H9 (cell line): ENCODE data around the gene BCL2L2. TPM values are rescaled to one million over a fixed set of nuclear protein-coding genes. Genes with fewer than 3 reads are reported as not detected.
A peak's percentile ranks its signal among the peaks of the same experiment; 100 is the strongest.
"Not testable (repeated sequence)": the region's sequence is repeated elsewhere in the genome, so short reads cannot be mapped to it uniquely, and the experiment has no call there.

Experiments
- DNase-seq: peaks from one replicate; pipeline ENCODE4 v3.0.0-alpha.2; 2017
- H2AFZ ChIP-seq: one replicate; pipeline ENCODE4 v1.6.1; 2013; ENCODE audit warnings: mild to moderate bottlenecking, low read length, control low read depth, moderate library complexity
- H2AK5ac ChIP-seq: 2 replicates; pipeline ENCODE4 v1.6.1; 2013; ENCODE audit warnings: low read length, control low read depth, mixed read lengths; ENCODE audit not compliant: insufficient read length
- H2BK120ac ChIP-seq: one replicate; pipeline ENCODE4 v1.6.1; 2013; ENCODE audit warnings: low read depth, mild to moderate bottlenecking, low read length, control low read depth, inconsistent platforms; ENCODE audit not compliant: poor library complexity, severe bottlenecking
- H2BK12ac ChIP-seq: 2 replicates; pipeline ENCODE4 v1.6.1; 2013; ENCODE audit warnings: low read length, control low read depth, mixed read lengths, low read depth; ENCODE audit not compliant: insufficient read length
- H2BK15ac ChIP-seq: 2 replicates; pipeline ENCODE4 v1.6.1; 2013; ENCODE audit warnings: low read depth, low read length, control low read depth
- H2BK20ac ChIP-seq: one replicate; pipeline ENCODE4 v1.6.1; 2013; ENCODE audit warnings: low read depth, mild to moderate bottlenecking, low read length, control low read depth, inconsistent platforms; ENCODE audit not compliant: poor library complexity, severe bottlenecking
- H2BK5ac ChIP-seq: 2 replicates; pipeline ENCODE4 v1.6.1; 2013; ENCODE audit warnings: low read length, control low read depth, mixed read lengths; ENCODE audit not compliant: insufficient read length
- H3K14ac ChIP-seq: 2 replicates; pipeline ENCODE4 v1.6.1; 2013; ENCODE audit warnings: low read length, control low read depth; ENCODE audit not compliant: insufficient read depth
- H3K18ac ChIP-seq: 2 replicates; pipeline ENCODE4 v1.6.1; 2013; ENCODE audit warnings: low read depth, mild to moderate bottlenecking, mixed read lengths, low read length, control low read depth; ENCODE audit not compliant: insufficient read length
- H3K23ac ChIP-seq: 2 replicates; pipeline ENCODE4 v1.6.1; 2013; ENCODE audit warnings: low read length, control low read depth, mixed read lengths, low read depth; ENCODE audit not compliant: insufficient read length
- H3K23me2 ChIP-seq: 2 replicates; pipeline ENCODE4 v1.6.1; 2013; ENCODE audit warnings: low read depth, mild to moderate bottlenecking, mixed read lengths, low read length, control low read depth; ENCODE audit not compliant: insufficient read length, poor library complexity, severe bottlenecking
- H3K27ac ChIP-seq: 2 replicates; pipeline ENCODE4 v1.5.1; 2013; ENCODE audit warnings: low read length, control low read depth, mixed read lengths, low read depth; ENCODE audit not compliant: insufficient read length
- H3K27me3 ChIP-seq: 2 replicates; pipeline ENCODE4 v1.6.1; 2013; ENCODE audit warnings: low read length, control low read depth, inconsistent platforms; ENCODE audit not compliant: insufficient read depth
- H3K4ac ChIP-seq: 2 replicates; pipeline ENCODE4 v1.6.1; 2013; ENCODE audit warnings: low read depth, mild to moderate bottlenecking, control low read depth, inconsistent platforms, low read length, moderate library complexity
- H3K4me1 ChIP-seq: 2 replicates; pipeline ENCODE4 v1.6.1; 2013; ENCODE audit warnings: low read length, control low read depth, inconsistent platforms; ENCODE audit not compliant: insufficient read depth
- H3K4me2 ChIP-seq: 2 replicates; pipeline ENCODE4 v1.6.1; 2013; ENCODE audit warnings: low read length, control low read depth, mixed read lengths; ENCODE audit not compliant: insufficient read length, insufficient read depth
- H3K56ac ChIP-seq: 2 replicates; pipeline ENCODE4 v1.6.1; 2013; ENCODE audit warnings: low read depth, mild to moderate bottlenecking, mixed read lengths, low read length, control low read depth; ENCODE audit not compliant: insufficient read length
- H3K79me1 ChIP-seq: 2 replicates; pipeline ENCODE4 v1.6.1; 2013; ENCODE audit warnings: low read depth, mild to moderate bottlenecking, moderate library complexity, low read length, control low read depth, inconsistent platforms; ENCODE audit not compliant: insufficient read depth, poor library complexity, severe bottlenecking
- H3K79me2 ChIP-seq: 2 replicates; pipeline ENCODE4 v1.6.1; 2013; ENCODE audit warnings: low read length, control low read depth, inconsistent platforms; ENCODE audit not compliant: insufficient read depth
- H3K9ac ChIP-seq: 2 replicates; pipeline ENCODE4 v1.6.1; 2013; ENCODE audit warnings: low read length, control low read depth, mixed read lengths; ENCODE audit not compliant: insufficient read length; ENCODE audit errors: extremely low read depth
- H3K9me3 ChIP-seq: one replicate; pipeline ENCODE4 v1.6.1; 2013; ENCODE audit warnings: low read depth, low read length, inconsistent platforms; ENCODE audit not compliant: control insufficient read depth
- H3T11ph ChIP-seq: one replicate; pipeline ENCODE4 v1.6.1; 2013; ENCODE audit warnings: mild to moderate bottlenecking, low read length, control low read depth, inconsistent platforms
- H4K20me1 ChIP-seq: one replicate; pipeline ENCODE4 v1.6.1; 2013; ENCODE audit not compliant: control insufficient read depth, insufficient read length, insufficient read depth
- H4K5ac ChIP-seq: 2 replicates; pipeline ENCODE4 v1.6.1; 2013; ENCODE audit warnings: low read depth, mild to moderate bottlenecking, mixed read lengths, low read length, control low read depth; ENCODE audit not compliant: insufficient read length
- H4K8ac ChIP-seq: replicated peaks from 2 replicates; pipeline ENCODE4 v1.6.1; 2013; ENCODE audit warnings: low read length, control low read depth, mixed read lengths, low read depth; ENCODE audit not compliant: insufficient read length
- H4K91ac ChIP-seq: 2 replicates; pipeline ENCODE4 v1.6.1; 2013; ENCODE audit warnings: low read depth, mild to moderate bottlenecking, moderate library complexity, mixed read lengths, low read length, control low read depth; ENCODE audit not compliant: insufficient read length
- H3K27ac Mint-ChIP-seq, 3 experiments: 2 replicates in 2 of 3; 3 replicates in 1 of 3; pipeline ENCODE4 v1.8.0; 2020 to 2021; ENCODE audit warnings: mixed read lengths in 3 of 3, mild to moderate bottlenecking in 1 of 3, moderate library complexity in 1 of 3
- H3K27me3 Mint-ChIP-seq: 2 replicates; pipeline ENCODE4 v1.8.0; 2021; ENCODE audit warnings: low read depth, mild to moderate bottlenecking, moderate library complexity, mixed read lengths
- H3K36me3 Mint-ChIP-seq, 3 experiments: 2 replicates in 2 of 3; 3 replicates in 1 of 3; pipeline ENCODE4 v1.8.0; 2020 to 2021; ENCODE audit warnings: low read depth in 3 of 3, mixed read lengths in 3 of 3; ENCODE audit not compliant: insufficient read depth in 1 of 3
- H3K4me1 Mint-ChIP-seq, 2 experiments: 2 replicates each; pipeline ENCODE4 v1.8.0; 2020; ENCODE audit warnings: mixed read lengths in 2 of 2
- H3K4me3 Mint-ChIP-seq, 2 experiments: 2 replicates in 1 of 2; 3 replicates in 1 of 2; pipeline ENCODE4 v1.8.0; 2020 to 2021; ENCODE audit warnings: mild to moderate bottlenecking in 2 of 2, mixed read lengths in 2 of 2, moderate library complexity in 1 of 2
- H3K9me3 Mint-ChIP-seq, 2 experiments: 2 replicates in 1 of 2; 3 replicates in 1 of 2; pipeline ENCODE4 v1.8.0; 2020; ENCODE audit warnings: mild to moderate bottlenecking in 2 of 2, mixed read lengths in 2 of 2, moderate library complexity in 1 of 2
- WGBS: extraction: QIAGEN DNeasy Blood & Tissue Kit; methylation state at CpG from one replicate; pipeline ENCODE4 v1.1.7; 2013; ENCODE audit warnings: missing lambda C conversion rate, low lambda C conversion rate, mixed read lengths; ENCODE audit not compliant: insufficient read length; ENCODE audit errors: extremely low coverage; 5-methylcytosine and 5-hydroxymethylcytosine counted together
- total RNA-seq: library from RNA; stranded (reverse); gene quantifications from 2 replicates; pipeline ENCODE4 v1.2.1, GENCODE V29; 2021
- TF ChIP-seq, protein P1 (sequence below): fragments of 200-600 bp; sonication (generic); conservative IDR thresholded peaks from 3 replicates; pipeline ENCODE4 v1.8.0; 2021; ENCODE audit warnings: antibody characterized with exemption, mild to moderate bottlenecking

BCL2L2 gene
- total RNA-seq, 1 experiment from 2014 or later: 8.4 TPM

DNA sequence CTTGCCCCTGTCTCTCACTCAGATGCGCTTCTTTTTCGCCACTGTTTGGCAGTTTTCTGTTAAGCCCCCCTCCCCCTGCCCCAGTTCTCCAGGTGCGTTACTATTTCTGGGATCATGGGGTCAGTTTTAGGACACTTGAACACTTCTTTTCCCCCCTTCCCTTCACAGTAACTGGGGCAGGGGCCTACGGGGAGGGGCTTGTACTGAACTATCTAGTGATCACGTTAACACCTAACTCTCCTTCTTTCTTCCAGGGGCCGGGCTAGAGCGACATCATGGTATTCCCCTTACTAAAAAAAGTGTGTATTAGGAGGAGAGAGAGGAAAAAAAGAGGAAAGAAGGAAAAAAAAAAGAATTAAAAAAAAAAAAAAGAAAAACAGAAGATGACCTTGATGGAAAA, 18.4 kb downstream of the BCL2L2 start:
- Histone ChIP-seq H2BK20ac (no peak overlapping the region), H3K4me2 (no peak overlapping the region), H2BK120ac (no peak overlapping the region), H4K8ac (no peak overlapping the region), H4K5ac (no peak overlapping the region), H3K4me1 (peaks cover 3% of the 10 kb centered on the region; the same call in 1 of the 2 replicates), H3K56ac (no peak overlapping the region), H3K14ac (no peak overlapping the region), H3K79me1 (peaks cover 4% of the 10 kb centered on the region), H3K27ac (no peak overlapping the region), H3K27me3 (no peaks in the 10 kb centered on the region), H3K23me2 (peaks cover 13% of the 10 kb centered on the region), H2BK15ac (no peak overlapping the region), H4K20me1 (no peaks in the 10 kb centered on the region), H2BK12ac (no peak overlapping the region), H2AK5ac (no peak overlapping the region), H3K9me3 (no peaks in the 10 kb centered on the region), H3K18ac (no peak overlapping the region), H3K79me2 (peaks cover 10% of the 10 kb centered on the region; the same call in 1 of the 2 replicates), H4K91ac (no peak overlapping the region), H3K4ac (no peak overlapping the region), H3T11ph (no peak overlapping the region), H2AFZ (no peak overlapping the region), H2BK5ac (no peak overlapping the region), H3K23ac (no peak overlapping the region), H3K9ac (no peak overlapping the region)
- Mint-ChIP-seq H3K4me3 (no peak overlapping the region), H3K9me3 (no peaks in the 10 kb centered on the region; a peak in 1 of 5 replicates), H3K27me3 (no peaks in the 10 kb centered on the region; the same call in 1 of the 2 replicates), H3K27ac (peak overlapping the region in 1 of 3 experiments; percentile 48; a peak in 2 of 7 replicates), H3K36me3 (peaks cover 29 to 46% (median 42%) of the 10 kb centered on the region in 3 experiments), H3K4me1 (peaks cover 17 to 23% of the 10 kb centered on the region in 2 experiments)
- TF ChIP-seq, protein P1, sequence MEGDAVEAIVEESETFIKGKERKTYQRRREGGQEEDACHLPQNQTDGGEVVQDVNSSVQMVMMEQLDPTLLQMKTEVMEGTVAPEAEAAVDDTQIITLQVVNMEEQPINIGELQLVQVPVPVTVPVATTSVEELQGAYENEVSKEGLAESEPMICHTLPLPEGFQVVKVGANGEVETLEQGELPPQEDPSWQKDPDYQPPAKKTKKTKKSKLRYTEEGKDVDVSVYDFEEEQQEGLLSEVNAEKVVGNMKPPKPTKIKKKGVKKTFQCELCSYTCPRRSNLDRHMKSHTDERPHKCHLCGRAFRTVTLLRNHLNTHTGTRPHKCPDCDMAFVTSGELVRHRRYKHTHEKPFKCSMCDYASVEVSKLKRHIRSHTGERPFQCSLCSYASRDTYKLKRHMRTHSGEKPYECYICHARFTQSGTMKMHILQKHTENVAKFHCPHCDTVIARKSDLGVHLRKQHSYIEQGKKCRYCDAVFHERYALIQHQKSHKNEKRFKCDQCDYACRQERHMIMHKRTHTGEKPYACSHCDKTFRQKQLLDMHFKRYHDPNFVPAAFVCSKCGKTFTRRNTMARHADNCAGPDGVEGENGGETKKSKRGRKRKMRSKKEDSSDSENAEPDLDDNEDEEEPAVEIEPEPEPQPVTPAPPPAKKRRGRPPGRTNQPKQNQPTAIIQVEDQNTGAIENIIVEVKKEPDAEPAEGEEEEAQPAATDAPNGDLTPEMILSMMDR: no peak
- no CpG with 5 or more reads among the region's 7 CpGs for WGBS
- DNase-seq: no peak

DNA sequence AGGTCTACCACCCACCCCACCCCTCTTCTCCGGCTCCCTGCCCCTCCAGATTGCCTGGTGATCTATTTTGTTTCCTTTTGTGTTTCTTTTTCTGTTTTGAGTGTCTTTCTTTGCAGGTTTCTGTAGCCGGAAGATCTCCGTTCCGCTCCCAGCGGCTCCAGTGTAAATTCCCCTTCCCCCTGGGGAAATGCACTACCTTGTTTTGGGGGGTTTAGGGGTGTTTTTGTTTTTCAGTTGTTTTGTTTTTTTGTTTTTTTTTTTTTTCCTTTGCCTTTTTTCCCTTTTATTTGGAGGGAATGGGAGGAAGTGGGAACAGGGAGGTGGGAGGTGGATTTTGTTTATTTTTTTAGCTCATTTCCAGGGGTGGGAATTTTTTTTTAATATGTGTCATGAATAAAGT, 19.1 kb downstream of the BCL2L2 start:
- not testable (repeated sequence) for H2BK120ac ChIP-seq, H3K27me3 ChIP-seq, H4K20me1 ChIP-seq, H2BK5ac ChIP-seq, DNase-seq, H3K23me2 ChIP-seq, H3K14ac ChIP-seq, H2AK5ac ChIP-seq, H4K8ac ChIP-seq, H4K5ac ChIP-seq, H3K9me3 ChIP-seq, H3K4ac ChIP-seq, H3K27me3 Mint-ChIP-seq, H3K23ac ChIP-seq, H4K91ac ChIP-seq, H3K4me1 ChIP-seq, H2BK12ac ChIP-seq, H2BK20ac ChIP-seq, H2AFZ ChIP-seq, H3K4me3 Mint-ChIP-seq, H3K18ac ChIP-seq, H2BK15ac ChIP-seq, H3K9ac ChIP-seq, H3K27ac ChIP-seq, H3K56ac ChIP-seq, H3K79me1 ChIP-seq, H3T11ph ChIP-seq, H3K4me2 ChIP-seq, H3K9me3 Mint-ChIP-seq
- Mint-ChIP-seq H3K36me3 (peaks cover 29 to 45% (median 41%) of the 10 kb centered on the region in 3 experiments), H3K4me1 (peaks cover 9 to 15% of the 10 kb centered on the region in 2 experiments), H3K27ac (peak overlapping the region in 1 of 3 experiments; percentile 79; a peak in 2 of 7 replicates)
- H3K79me2 ChIP-seq: peaks cover 10% of the 10 kb centered on the region; the same call in 1 of the 2 replicates
- WGBS: no CpG with 5 or more reads among the region's 5 CpGs
